H9 (cell line): ENCODE results near the gene SZT2. TPM values are rescaled to one million over a fixed set of nuclear protein-coding genes. Genes with fewer than 3 reads are reported as not detected.

Source experiments
- DNase-seq: peaks from one replicate; pipeline ENCODE4 v3.0.0-alpha.2; 2017
- H2AFZ ChIP-seq: one replicate; pipeline ENCODE4 v1.6.1; 2013; ENCODE audit warnings: mild to moderate bottlenecking, low read length, control low read depth, moderate library complexity
- H2AK5ac ChIP-seq: 2 replicates; pipeline ENCODE4 v1.6.1; 2013; ENCODE audit warnings: low read length, control low read depth, mixed read lengths; ENCODE audit not compliant: insufficient read length
- H2BK120ac ChIP-seq: one replicate; pipeline ENCODE4 v1.6.1; 2013; ENCODE audit warnings: low read depth, mild to moderate bottlenecking, low read length, control low read depth, inconsistent platforms; ENCODE audit not compliant: poor library complexity, severe bottlenecking
- H2BK12ac ChIP-seq: 2 replicates; pipeline ENCODE4 v1.6.1; 2013; ENCODE audit warnings: low read length, control low read depth, mixed read lengths, low read depth; ENCODE audit not compliant: insufficient read length
- H2BK15ac ChIP-seq: 2 replicates; pipeline ENCODE4 v1.6.1; 2013; ENCODE audit warnings: low read depth, low read length, control low read depth
- H2BK20ac ChIP-seq: one replicate; pipeline ENCODE4 v1.6.1; 2013; ENCODE audit warnings: low read depth, mild to moderate bottlenecking, low read length, control low read depth, inconsistent platforms; ENCODE audit not compliant: poor library complexity, severe bottlenecking
- H2BK5ac ChIP-seq: 2 replicates; pipeline ENCODE4 v1.6.1; 2013; ENCODE audit warnings: low read length, control low read depth, mixed read lengths; ENCODE audit not compliant: insufficient read length
- H3K14ac ChIP-seq: 2 replicates; pipeline ENCODE4 v1.6.1; 2013; ENCODE audit warnings: low read length, control low read depth; ENCODE audit not compliant: insufficient read depth
- H3K18ac ChIP-seq: 2 replicates; pipeline ENCODE4 v1.6.1; 2013; ENCODE audit warnings: low read depth, mild to moderate bottlenecking, mixed read lengths, low read length, control low read depth; ENCODE audit not compliant: insufficient read length
- H3K23ac ChIP-seq: 2 replicates; pipeline ENCODE4 v1.6.1; 2013; ENCODE audit warnings: low read length, control low read depth, mixed read lengths, low read depth; ENCODE audit not compliant: insufficient read length
- H3K23me2 ChIP-seq: 2 replicates; pipeline ENCODE4 v1.6.1; 2013; ENCODE audit warnings: low read depth, mild to moderate bottlenecking, mixed read lengths, low read length, control low read depth; ENCODE audit not compliant: insufficient read length, poor library complexity, severe bottlenecking
- H3K27ac ChIP-seq: 2 replicates; pipeline ENCODE4 v1.5.1; 2013; ENCODE audit warnings: low read length, control low read depth, mixed read lengths, low read depth; ENCODE audit not compliant: insufficient read length
- H3K27me3 ChIP-seq: 2 replicates; pipeline ENCODE4 v1.6.1; 2013; ENCODE audit warnings: low read length, control low read depth, inconsistent platforms; ENCODE audit not compliant: insufficient read depth
- H3K4ac ChIP-seq: 2 replicates; pipeline ENCODE4 v1.6.1; 2013; ENCODE audit warnings: low read depth, mild to moderate bottlenecking, control low read depth, inconsistent platforms, low read length, moderate library complexity
- H3K4me1 ChIP-seq: 2 replicates; pipeline ENCODE4 v1.6.1; 2013; ENCODE audit warnings: low read length, control low read depth, inconsistent platforms; ENCODE audit not compliant: insufficient read depth
- H3K4me2 ChIP-seq: 2 replicates; pipeline ENCODE4 v1.6.1; 2013; ENCODE audit warnings: low read length, control low read depth, mixed read lengths; ENCODE audit not compliant: insufficient read length, insufficient read depth
- H3K56ac ChIP-seq: 2 replicates; pipeline ENCODE4 v1.6.1; 2013; ENCODE audit warnings: low read depth, mild to moderate bottlenecking, mixed read lengths, low read length, control low read depth; ENCODE audit not compliant: insufficient read length
- H3K79me1 ChIP-seq: 2 replicates; pipeline ENCODE4 v1.6.1; 2013; ENCODE audit warnings: low read depth, mild to moderate bottlenecking, moderate library complexity, low read length, control low read depth, inconsistent platforms; ENCODE audit not compliant: insufficient read depth, poor library complexity, severe bottlenecking
- H3K79me2 ChIP-seq: 2 replicates; pipeline ENCODE4 v1.6.1; 2013; ENCODE audit warnings: low read length, control low read depth, inconsistent platforms; ENCODE audit not compliant: insufficient read depth
- H3K9ac ChIP-seq: 2 replicates; pipeline ENCODE4 v1.6.1; 2013; ENCODE audit warnings: low read length, control low read depth, mixed read lengths; ENCODE audit not compliant: insufficient read length; ENCODE audit errors: extremely low read depth
- H3K9me3 ChIP-seq: one replicate; pipeline ENCODE4 v1.6.1; 2013; ENCODE audit warnings: low read depth, low read length, inconsistent platforms; ENCODE audit not compliant: control insufficient read depth
- H3T11ph ChIP-seq: one replicate; pipeline ENCODE4 v1.6.1; 2013; ENCODE audit warnings: mild to moderate bottlenecking, low read length, control low read depth, inconsistent platforms
- H4K20me1 ChIP-seq: one replicate; pipeline ENCODE4 v1.6.1; 2013; ENCODE audit not compliant: control insufficient read depth, insufficient read length, insufficient read depth
- H4K5ac ChIP-seq: 2 replicates; pipeline ENCODE4 v1.6.1; 2013; ENCODE audit warnings: low read depth, mild to moderate bottlenecking, mixed read lengths, low read length, control low read depth; ENCODE audit not compliant: insufficient read length
- H4K8ac ChIP-seq: replicated peaks from 2 replicates; pipeline ENCODE4 v1.6.1; 2013; ENCODE audit warnings: low read length, control low read depth, mixed read lengths, low read depth; ENCODE audit not compliant: insufficient read length
- H4K91ac ChIP-seq: 2 replicates; pipeline ENCODE4 v1.6.1; 2013; ENCODE audit warnings: low read depth, mild to moderate bottlenecking, moderate library complexity, mixed read lengths, low read length, control low read depth; ENCODE audit not compliant: insufficient read length
- H3K27ac Mint-ChIP-seq, 3 experiments: 2 replicates in 2 of 3; 3 replicates in 1 of 3; pipeline ENCODE4 v1.8.0; 2020 to 2021; ENCODE audit warnings: mixed read lengths in 3 of 3, mild to moderate bottlenecking in 1 of 3, moderate library complexity in 1 of 3
- H3K27me3 Mint-ChIP-seq: 2 replicates; pipeline ENCODE4 v1.8.0; 2021; ENCODE audit warnings: low read depth, mild to moderate bottlenecking, moderate library complexity, mixed read lengths
- H3K36me3 Mint-ChIP-seq, 3 experiments: 2 replicates in 2 of 3; 3 replicates in 1 of 3; pipeline ENCODE4 v1.8.0; 2020 to 2021; ENCODE audit warnings: low read depth in 3 of 3, mixed read lengths in 3 of 3; ENCODE audit not compliant: insufficient read depth in 1 of 3
- H3K4me1 Mint-ChIP-seq, 2 experiments: 2 replicates each; pipeline ENCODE4 v1.8.0; 2020; ENCODE audit warnings: mixed read lengths in 2 of 2
- H3K4me3 Mint-ChIP-seq, 2 experiments: 2 replicates in 1 of 2; 3 replicates in 1 of 2; pipeline ENCODE4 v1.8.0; 2020 to 2021; ENCODE audit warnings: mild to moderate bottlenecking in 2 of 2, mixed read lengths in 2 of 2, moderate library complexity in 1 of 2
- H3K9me3 Mint-ChIP-seq, 2 experiments: 2 replicates in 1 of 2; 3 replicates in 1 of 2; pipeline ENCODE4 v1.8.0; 2020; ENCODE audit warnings: mild to moderate bottlenecking in 2 of 2, mixed read lengths in 2 of 2, moderate library complexity in 1 of 2
- WGBS: extraction: QIAGEN DNeasy Blood & Tissue Kit; methylation state at CpG from one replicate; pipeline ENCODE4 v1.1.7; 2013; ENCODE audit warnings: missing lambda C conversion rate, low lambda C conversion rate, mixed read lengths; ENCODE audit not compliant: insufficient read length; ENCODE audit errors: extremely low coverage; 5-methylcytosine and 5-hydroxymethylcytosine counted together
- total RNA-seq: library from RNA; stranded (reverse); gene quantifications from 2 replicates; pipeline ENCODE4 v1.2.1, GENCODE V29; 2021
- TF ChIP-seq, protein P1 (sequence below): fragments of 200-600 bp; sonication (generic); conservative IDR thresholded peaks from 3 replicates; pipeline ENCODE4 v1.8.0; 2021; ENCODE audit warnings: antibody characterized with exemption, mild to moderate bottlenecking

The SZT2 gene
- total RNA-seq, 1 experiment from 2014 or later: 16.8 TPM

DNA sequence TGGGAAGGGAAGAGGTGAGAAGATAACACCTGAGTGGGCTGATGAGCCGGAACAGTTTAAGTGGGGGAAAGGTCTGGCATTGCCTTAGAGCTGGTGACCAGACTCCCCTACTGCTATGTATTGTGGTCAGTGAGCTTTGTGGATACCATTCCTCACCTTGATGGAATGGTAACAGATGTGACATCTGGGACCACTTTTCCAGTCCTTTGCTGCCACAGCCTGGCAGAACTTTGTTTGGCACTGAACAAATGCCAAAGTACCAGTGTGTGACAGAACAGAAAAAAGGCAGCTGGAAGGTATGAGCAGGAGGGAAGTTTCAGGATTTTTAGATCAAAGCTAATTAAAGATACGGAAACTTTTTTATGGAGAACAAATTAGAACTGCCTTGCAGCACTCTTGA, 6.2 kb upstream of the SZT2 start:
- Histone ChIP-seq H2BK120ac (no peak overlapping the region), H3K18ac (no peak overlapping the region), H3K79me1 (no peaks in the 10 kb centered on the region), H2BK12ac (no peak overlapping the region), H3K56ac (no peak overlapping the region), H2BK20ac (no peak overlapping the region), H4K20me1 (no peaks in the 10 kb centered on the region), H4K91ac (no peak overlapping the region), H4K8ac (no peak overlapping the region), H3K4ac (no peak overlapping the region), H4K5ac (no peak overlapping the region), H3K14ac (no peak overlapping the region), H3K23ac (no peak overlapping the region), H3K27ac (no peak overlapping the region), H3K9ac (no peak overlapping the region), H3K4me2 (no peak overlapping the region), H2BK15ac (no peak overlapping the region), H3K79me2 (no peaks in the 10 kb centered on the region; the same call in 1 of the 2 replicates), H3K9me3 (no peaks in the 10 kb centered on the region), H3K4me1 (no peaks in the 10 kb centered on the region), H2AFZ (no peak overlapping the region), H3K23me2 (no peaks in the 10 kb centered on the region), H3T11ph (no peak overlapping the region), H2BK5ac (no peak overlapping the region), H3K27me3 (no peaks in the 10 kb centered on the region), H2AK5ac (no peak overlapping the region)
- Mint-ChIP-seq H3K4me3 (no peak overlapping the region), H3K36me3 (peaks cover 5 to 61% (median 39%) of the 10 kb centered on the region in 3 experiments; a peak in 6 of 7 replicates), H3K4me1 (peaks cover 1 to 5% of the 10 kb centered on the region in 2 experiments), H3K27ac (no peak overlapping the region), H3K27me3 (no peaks in the 10 kb centered on the region), H3K9me3 (no peaks in the 10 kb centered on the region)
- TF ChIP-seq, protein P1, sequence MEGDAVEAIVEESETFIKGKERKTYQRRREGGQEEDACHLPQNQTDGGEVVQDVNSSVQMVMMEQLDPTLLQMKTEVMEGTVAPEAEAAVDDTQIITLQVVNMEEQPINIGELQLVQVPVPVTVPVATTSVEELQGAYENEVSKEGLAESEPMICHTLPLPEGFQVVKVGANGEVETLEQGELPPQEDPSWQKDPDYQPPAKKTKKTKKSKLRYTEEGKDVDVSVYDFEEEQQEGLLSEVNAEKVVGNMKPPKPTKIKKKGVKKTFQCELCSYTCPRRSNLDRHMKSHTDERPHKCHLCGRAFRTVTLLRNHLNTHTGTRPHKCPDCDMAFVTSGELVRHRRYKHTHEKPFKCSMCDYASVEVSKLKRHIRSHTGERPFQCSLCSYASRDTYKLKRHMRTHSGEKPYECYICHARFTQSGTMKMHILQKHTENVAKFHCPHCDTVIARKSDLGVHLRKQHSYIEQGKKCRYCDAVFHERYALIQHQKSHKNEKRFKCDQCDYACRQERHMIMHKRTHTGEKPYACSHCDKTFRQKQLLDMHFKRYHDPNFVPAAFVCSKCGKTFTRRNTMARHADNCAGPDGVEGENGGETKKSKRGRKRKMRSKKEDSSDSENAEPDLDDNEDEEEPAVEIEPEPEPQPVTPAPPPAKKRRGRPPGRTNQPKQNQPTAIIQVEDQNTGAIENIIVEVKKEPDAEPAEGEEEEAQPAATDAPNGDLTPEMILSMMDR: 0 out of 3 replicates have a peak, but pooled peaks have one; percentile 10
- WGBS: no CpG with 5 or more reads among the region's 2 CpGs
- no peak for DNase-seq
